ENCODE results near the gene SHE.

DNA sequence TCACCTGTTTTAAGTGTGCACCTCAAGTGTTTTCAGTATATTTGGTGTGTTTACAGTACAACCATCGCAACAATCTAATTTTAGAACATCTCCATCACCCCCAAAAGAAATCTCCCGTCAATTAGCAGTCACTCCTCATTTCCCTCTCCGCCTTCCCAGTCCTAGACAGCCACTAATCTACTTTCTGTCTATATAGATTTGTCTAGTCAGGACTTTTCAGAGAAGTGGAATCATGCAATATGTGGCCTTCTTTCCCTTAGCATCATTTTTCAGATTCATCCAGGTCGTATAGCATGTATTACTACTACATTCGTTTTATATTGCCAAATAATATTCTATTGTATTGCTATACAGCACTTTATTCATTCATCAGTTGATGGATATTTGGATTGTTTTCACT lies 1.7 kb upstream of the SHE start:
- TF ChIP-seq, protein P1, sequence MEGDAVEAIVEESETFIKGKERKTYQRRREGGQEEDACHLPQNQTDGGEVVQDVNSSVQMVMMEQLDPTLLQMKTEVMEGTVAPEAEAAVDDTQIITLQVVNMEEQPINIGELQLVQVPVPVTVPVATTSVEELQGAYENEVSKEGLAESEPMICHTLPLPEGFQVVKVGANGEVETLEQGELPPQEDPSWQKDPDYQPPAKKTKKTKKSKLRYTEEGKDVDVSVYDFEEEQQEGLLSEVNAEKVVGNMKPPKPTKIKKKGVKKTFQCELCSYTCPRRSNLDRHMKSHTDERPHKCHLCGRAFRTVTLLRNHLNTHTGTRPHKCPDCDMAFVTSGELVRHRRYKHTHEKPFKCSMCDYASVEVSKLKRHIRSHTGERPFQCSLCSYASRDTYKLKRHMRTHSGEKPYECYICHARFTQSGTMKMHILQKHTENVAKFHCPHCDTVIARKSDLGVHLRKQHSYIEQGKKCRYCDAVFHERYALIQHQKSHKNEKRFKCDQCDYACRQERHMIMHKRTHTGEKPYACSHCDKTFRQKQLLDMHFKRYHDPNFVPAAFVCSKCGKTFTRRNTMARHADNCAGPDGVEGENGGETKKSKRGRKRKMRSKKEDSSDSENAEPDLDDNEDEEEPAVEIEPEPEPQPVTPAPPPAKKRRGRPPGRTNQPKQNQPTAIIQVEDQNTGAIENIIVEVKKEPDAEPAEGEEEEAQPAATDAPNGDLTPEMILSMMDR (IDR thresholded peaks at IDR 0.05) = no peak
- no peak for TF ChIP-seq POLR2A (IDR thresholded peaks at IDR 0.05)
